ENCODE measurements around the gene PRKCB.
"Not testable (repeated sequence)": the region's sequence is repeated elsewhere in the genome, so short reads cannot be mapped to it uniquely, and the experiment has no call there.

The PRKCB gene

GRCh38 chr16:24010440-24011089, 174.8 kb downstream of the PRKCB start:
- DNase-seq, result peak; percentile 93 to 96 (median 94)

- DNase-seq, result no peak
These were observed 175.5 kb downstream of the PRKCB start for GRCh38 chr16:24011237-24011636.

DNA sequence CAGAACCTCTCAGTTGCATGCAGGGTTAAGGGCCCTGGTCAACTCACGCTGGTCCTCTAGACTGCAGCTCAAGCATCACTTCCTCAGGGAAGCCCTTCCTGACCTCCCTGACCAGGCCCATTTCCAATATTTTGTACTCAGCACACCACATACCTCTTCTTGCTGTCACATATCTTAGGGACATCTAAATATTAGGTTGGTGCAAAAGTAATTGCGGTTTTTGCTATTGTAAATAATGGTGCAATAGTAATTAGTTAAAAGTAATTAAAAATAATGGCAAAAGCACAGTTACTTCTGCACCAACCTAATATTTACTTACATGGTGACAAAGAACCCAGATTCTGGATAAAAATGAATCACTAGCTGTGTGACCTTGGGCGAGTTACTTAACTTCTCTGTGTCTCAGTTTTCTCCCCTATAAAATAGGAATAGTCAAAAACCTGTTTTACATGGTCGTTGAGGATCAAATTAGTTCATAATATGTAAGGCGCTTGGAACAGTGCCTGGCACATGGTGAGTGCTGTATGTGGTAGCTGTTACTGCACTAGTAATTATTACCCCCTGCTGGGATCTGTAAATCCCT, 177.4 kb downstream of the PRKCB start:
- DNase-seq, result no peak

GRCh38 chr16:24013864-24014645, 178.3 kb downstream of the PRKCB start:
- DNase-seq, result peak; percentile 90 to 94 (median 90)

- DNase-seq, result not testable (repeated sequence)
These were observed 179.2 kb downstream of the PRKCB start for GRCh38 chr16:24014955-24015354.

GRCh38 chr16:24015923-24016322, 180.1 kb downstream of the PRKCB start:
- no peak for DNase-seq

DNA sequence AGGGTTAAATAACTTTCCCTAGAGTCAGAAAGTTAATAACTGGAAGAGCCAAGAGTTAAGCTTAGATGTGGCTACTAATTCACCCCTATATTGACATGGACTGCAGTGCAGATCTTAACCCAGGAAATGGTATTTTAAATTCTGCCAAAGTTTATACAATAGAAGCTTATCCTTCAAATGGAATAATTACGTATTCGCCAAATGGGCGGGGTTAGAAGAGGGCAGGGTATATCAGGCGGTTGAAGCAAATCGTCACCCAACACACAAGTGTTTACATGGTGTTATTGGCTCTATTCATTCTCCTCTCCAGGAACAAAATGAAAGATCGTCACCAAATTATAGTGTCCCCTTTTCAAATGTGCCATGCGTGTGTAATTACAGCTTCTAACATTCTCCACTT, 182.7 kb downstream of the PRKCB start:
- DNase-seq, result no peak

GRCh38 chr16:24022797-24023196, 187.0 kb downstream of the PRKCB start:
- DNase-seq, result no peak

DNA sequence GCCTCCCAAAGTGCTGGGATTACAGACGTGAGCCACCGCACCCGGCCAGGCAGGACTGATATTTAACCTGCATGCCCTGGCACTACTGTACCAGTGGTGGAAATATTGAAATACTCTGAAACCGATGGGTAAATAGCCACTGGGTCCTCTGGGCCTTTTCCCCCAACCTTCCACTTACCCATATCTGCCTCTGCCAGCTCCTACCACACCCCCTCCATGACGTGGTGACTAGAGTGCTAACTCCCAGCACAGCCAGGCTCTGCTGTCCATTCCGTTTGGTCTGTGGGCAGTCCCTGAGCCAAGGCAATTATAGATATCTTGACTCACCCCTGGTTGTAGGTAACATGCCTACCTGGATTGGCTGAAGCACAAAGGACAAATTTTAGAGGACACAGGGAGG, 187.8 kb downstream of the PRKCB start:
- DNase-seq, result no peak

- no peak for DNase-seq
These were observed 189.2 kb downstream of the PRKCB start for GRCh38 chr16:24024971-24025370.

- no peak for DNase-seq
These were observed 191.7 kb downstream of the PRKCB start for GRCh38 chr16:24027466-24027865.

DNA sequence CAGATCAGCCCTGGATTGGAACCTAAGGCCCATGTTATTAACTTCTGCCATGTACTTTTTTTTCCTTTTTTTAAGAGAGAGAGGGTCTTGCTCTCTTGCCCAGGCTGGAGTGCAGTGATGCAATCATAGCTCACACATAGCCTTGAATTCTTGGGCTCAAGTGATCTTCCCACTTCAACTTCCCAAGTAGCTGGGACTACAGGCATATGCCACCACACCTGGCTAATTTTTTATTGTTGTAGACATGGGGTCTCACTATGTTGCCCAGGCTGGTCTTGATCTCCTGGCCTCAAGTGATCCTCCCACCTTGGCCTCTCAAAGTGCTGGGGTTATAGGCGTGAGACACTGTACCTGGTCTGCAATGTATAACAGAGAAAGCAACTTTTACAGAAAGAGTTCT, 194.1 kb downstream of the PRKCB start:
- DNase-seq, result not testable (repeated sequence)

- peak; percentile 19 to 47 (median 38) for DNase-seq
These were observed 199.5 kb downstream of the PRKCB start for GRCh38 chr16:24035127-24035842.

- peak in 1 of 3 donors; percentile 9 for DNase-seq
These were observed 200.3 kb downstream of the PRKCB start for GRCh38 chr16:24036038-24036543.

DNA sequence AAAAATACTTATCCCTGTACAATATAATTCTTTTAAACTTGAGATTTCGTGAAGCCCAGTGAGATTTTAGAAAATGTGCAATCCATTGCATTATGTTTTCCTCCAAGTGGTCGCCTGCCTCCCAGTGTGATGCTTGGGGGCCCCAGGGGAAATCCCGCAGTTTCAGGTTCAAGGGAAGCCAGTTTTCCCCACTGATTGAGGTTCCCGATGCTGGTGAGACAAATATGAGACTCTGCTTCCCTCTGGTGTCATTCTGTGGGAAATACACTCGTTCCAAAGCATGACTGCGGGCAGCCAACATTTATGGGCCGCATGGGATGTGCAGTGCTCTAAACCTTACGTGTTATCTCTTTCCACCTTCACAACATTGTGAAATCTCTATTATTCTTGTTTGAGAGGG, 200.8 kb downstream of the PRKCB start:
- DNase-seq, result peak; percentile 69 to 73 (median 70)

GRCh38 chr16:24037335-24037734, 201.6 kb downstream of the PRKCB start:
- DNase-seq, result no peak

- peak; percentile 75 to 86 (median 81) for DNase-seq
These were observed 206.2 kb downstream of the PRKCB start for GRCh38 chr16:24041834-24042631.

DNA sequence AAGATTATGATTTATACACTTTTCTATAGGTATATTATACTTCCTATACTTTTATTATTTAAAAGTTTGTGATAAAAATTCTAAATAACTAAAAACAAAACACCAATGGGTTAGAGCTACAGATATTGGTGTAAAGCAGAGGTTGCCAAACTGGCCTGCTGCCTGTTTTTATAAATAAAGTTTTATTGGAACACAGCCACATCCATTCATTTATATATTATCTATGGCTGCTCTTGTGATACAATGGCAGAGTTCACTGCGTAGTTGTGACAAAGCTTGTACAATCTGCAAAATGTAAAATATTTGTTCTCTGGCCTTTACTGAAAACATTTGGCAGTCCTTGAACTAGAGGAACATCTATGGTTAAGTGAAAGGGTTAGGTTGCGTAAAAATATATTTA, 208.7 kb downstream of the PRKCB start:
- DNase-seq, result no peak

- no peak for DNase-seq
These were observed 209.9 kb downstream of the PRKCB start for GRCh38 chr16:24045641-24046040.

DNA sequence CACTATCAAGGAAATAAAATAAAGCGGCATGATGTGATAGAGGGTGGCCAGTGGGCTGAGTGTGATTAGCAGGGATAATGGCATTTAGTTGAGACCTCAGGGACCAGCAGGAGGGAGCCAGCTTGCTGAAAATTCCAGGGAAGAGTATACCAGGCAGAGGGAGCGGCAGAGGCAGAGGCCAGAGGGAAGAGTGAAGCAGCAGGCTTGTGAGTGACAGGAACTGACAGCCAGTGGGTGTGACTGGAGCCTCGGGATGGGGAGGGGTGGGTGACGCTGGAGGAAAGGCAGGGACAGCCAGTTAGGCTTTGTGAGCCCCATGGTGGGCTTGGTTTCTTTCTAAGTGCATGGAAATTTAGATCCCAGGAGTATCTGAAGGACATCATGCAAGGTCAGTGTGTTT, 210.7 kb downstream of the PRKCB start:
- DNase-seq, result no peak

DNA sequence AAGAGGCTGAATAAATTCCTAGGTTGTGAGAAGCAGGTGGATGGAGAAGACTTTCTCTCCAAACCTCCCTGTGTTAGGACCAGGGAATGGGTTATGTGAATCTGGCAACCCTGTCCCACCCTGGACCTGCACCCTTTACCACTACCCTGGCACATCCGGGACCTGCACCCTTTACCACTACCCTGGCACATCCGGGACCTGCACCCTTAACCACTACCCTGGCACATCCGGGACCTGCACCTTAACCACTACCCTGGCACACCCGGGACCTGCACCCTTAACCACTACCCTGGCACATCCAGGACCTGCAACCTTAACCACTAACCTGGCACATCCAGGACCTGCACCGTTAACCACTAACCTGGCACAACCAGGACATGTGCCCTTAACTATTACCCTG, 213.3 kb downstream of the PRKCB start:
- no peak for DNase-seq

GRCh38 chr16:24051125-24051524, 215.3 kb downstream of the PRKCB start:
- DNase-seq, result no peak
